Measurements from ENCODE around the gene SOX4. TPM values are rescaled to one million over a fixed set of nuclear protein-coding genes. Genes with fewer than 3 reads are reported as not detected.

Gene SOX4
- polyA plus RNA-seq, 1 of the 3 experiments (the other 2 are of a cell fraction) = 5.5 TPM

- no peak for DNase-seq
- Histone ChIP-seq H4K20me1 (ENCODE audit: insufficient read depth) (no peaks in the 10 kb centered on the region; the same call in 1 of the 2 replicates), H3K79me2 (ENCODE audit: insufficient read depth) (peaks cover 25% of the 10 kb centered on the region), H3K27ac (ENCODE audit: low read depth in 2 of 2, low read length in 1 of 2) (no peak overlapping the region), H3K4me2 (no peak overlapping the region), H3K9ac (no peak overlapping the region), H3K27me3 (ENCODE audit: insufficient read depth) (no peaks in the 10 kb centered on the region), H3K9me2 (no peaks in the 10 kb centered on the region), H3K36me3 (replicated peaks in 1 of 2; ENCODE audit: control insufficient read depth in 1 of 2, insufficient read depth in 2 of 2, low read length in 1 of 2) (peaks cover 0 to 3% of the 10 kb centered on the region in 2 experiments), H3K9me3 (no peaks in the 10 kb centered on the region), H3K4me3 (ENCODE audit: low read depth in 2 of 2, low read length in 1 of 2) (no peak overlapping the region), H3F3A (replicated peaks; ENCODE audit: insufficient read depth) (peaks cover 22% of the 10 kb centered on the region), H2AFZ (ENCODE audit: low read depth) (no peak overlapping the region), H3K4me1 (ENCODE audit: control insufficient read depth in 1 of 2, insufficient read depth in 2 of 2, low read depth in 1 of 2, low read length in 1 of 2) (peaks cover 6 to 11% of the 10 kb centered on the region in 2 experiments; a peak in 3 of 4 replicates)
- TF ChIP-seq TCF12 (IDR thresholded peaks at IDR 0.05) = no peak
- TF ChIP-seq TAF1 (IDR thresholded peaks at IDR 0.05; ENCODE audit: borderline replicate concordance, low read depth, low read length) = no peak
- no peak for TF ChIP-seq NRF1 (IDR thresholded peaks at IDR 0.05; ENCODE audit: low read depth, low read length)
- TF ChIP-seq RXRA (IDR thresholded peaks at IDR 0.05; ENCODE audit: borderline replicate concordance, low read depth) = no peak
- TF ChIP-seq EP300 (IDR thresholded peaks at IDR 0.05; ENCODE audit: borderline replicate concordance in 1 of 2, low read depth in 1 of 2, low read length in 1 of 2) = no peak
- no peak for TF ChIP-seq GABPA (IDR thresholded peaks at IDR 0.05; ENCODE audit: low read depth)
- no peak for TF ChIP-seq MAX (IDR thresholded peaks at IDR 0.05; ENCODE audit: low read depth)
- TF ChIP-seq SIN3A (IDR thresholded peaks at IDR 0.05; ENCODE audit: borderline replicate concordance, low read depth, low read length) = no peak
- TF ChIP-seq GATA2 (CRISPR knock-in tag; IDR thresholded peaks at IDR 0.05) = no peak
- no peak for TF ChIP-seq ELF1 (IDR thresholded peaks at IDR 0.05)
- TF ChIP-seq, protein P1, sequence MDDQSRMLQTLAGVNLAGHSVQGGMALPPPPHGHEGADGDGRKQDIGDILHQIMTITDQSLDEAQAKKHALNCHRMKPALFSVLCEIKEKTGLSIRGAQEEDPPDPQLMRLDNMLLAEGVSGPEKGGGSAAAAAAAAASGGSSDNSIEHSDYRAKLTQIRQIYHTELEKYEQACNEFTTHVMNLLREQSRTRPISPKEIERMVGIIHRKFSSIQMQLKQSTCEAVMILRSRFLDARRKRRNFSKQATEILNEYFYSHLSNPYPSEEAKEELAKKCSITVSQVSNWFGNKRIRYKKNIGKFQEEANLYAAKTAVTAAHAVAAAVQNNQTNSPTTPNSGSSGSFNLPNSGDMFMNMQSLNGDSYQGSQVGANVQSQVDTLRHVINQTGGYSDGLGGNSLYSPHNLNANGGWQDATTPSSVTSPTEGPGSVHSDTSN (IDR thresholded peaks at IDR 0.05) = no peak
- ChIA-PET CTCF (interaction anchor here (0.7 to 3.5 kb wide), 3 partner anchors 147 to 1027 kb away, joined by 3 to 17 read pairs (median 5); no protein-coding TSS in a partner anchor), POLR2A (no interaction called here)
- WGBS (ENCODE audit: low lambda C conversion rate) = 76% methylated on average over 2 of the region's 2 CpGs
These were observed 2.1 kb upstream of the SOX4 start for GRCh38 chr6:21591446-21591845.

DNA sequence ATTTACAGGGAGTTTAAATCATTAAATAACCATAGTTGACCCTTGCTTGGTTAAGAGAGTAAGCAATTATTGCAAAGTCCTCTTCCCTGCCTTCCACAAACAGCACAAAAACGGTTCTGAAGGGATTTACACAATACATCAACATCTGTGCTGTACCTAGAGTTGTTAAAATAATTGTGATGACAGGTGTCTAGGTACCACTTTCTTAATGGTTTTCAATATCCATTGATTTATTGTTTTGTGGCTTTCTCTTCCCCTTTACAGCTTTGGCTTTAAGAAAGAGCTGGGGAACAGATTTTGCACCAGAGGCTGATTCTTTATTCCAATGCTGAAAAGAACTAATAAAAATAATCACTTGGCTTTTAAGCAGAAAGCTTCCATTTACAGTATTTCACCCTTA is 598 bp upstream of the SOX4 start:
- POLR2A ChIA-PET = interaction anchor here (0.5 to 10.5 kb wide), 29 partner anchors 71 to 1854 kb away, joined by 3 to 173 read pairs (median 5); no protein-coding TSS in a partner anchor
- WGBS (ENCODE audit: low lambda C conversion rate) = 6% methylated on average over 1 of the region's 1 CpG
- Histone ChIP-seq H3K36me3 (replicated peaks in 1 of 2; ENCODE audit: control insufficient read depth in 1 of 2, insufficient read depth in 2 of 2, low read length in 1 of 2) (peaks cover 9 to 11% of the 10 kb centered on the region in 2 experiments), H3K4me3 (ENCODE audit: low read depth in 2 of 2, low read length in 1 of 2) (peak overlapping the region; percentile 81 to 95), H3K4me1 (ENCODE audit: control insufficient read depth in 1 of 2, insufficient read depth in 2 of 2, low read depth in 1 of 2, low read length in 1 of 2) (peaks cover 6 to 8% of the 10 kb centered on the region in 2 experiments; a peak in 3 of 4 replicates), H3K27ac (ENCODE audit: low read depth in 2 of 2, low read length in 1 of 2) (peak overlapping the region; percentile 40 to 88; a peak in 3 of 4 replicates), H2AFZ (ENCODE audit: low read depth) (peak overlapping the region; percentile 72; the same call in 1 of the 2 replicates), H3F3A (replicated peaks; ENCODE audit: insufficient read depth) (peaks cover 30% of the 10 kb centered on the region), H4K20me1 (ENCODE audit: insufficient read depth) (peaks cover 4% of the 10 kb centered on the region; the same call in 1 of the 2 replicates), H3K4me2 (peak overlapping the region; percentile 84), H3K79me2 (ENCODE audit: insufficient read depth) (peaks cover 40% of the 10 kb centered on the region), H3K9ac (no peak overlapping the region; the same call in 1 of the 2 replicates), H3K9me3 (no peaks in the 10 kb centered on the region), H3K27me3 (ENCODE audit: insufficient read depth) (no peaks in the 10 kb centered on the region), H3K9me2 (no peaks in the 10 kb centered on the region)
- TF ChIP-seq GATA2 (CRISPR knock-in tag; IDR thresholded peaks at IDR 0.05) (no peak), CTCF (IDR thresholded peaks at IDR 0.05) (no peak), TAF1 (IDR thresholded peaks at IDR 0.05; ENCODE audit: borderline replicate concordance, low read depth, low read length) (no peak), FOSL2 (IDR thresholded peaks at IDR 0.05; ENCODE audit: borderline replicate concordance, low read depth) (no peak), GABPA (IDR thresholded peaks at IDR 0.05; ENCODE audit: low read depth) (no peak), MEF2A (IDR thresholded peaks at IDR 0.05; ENCODE audit: borderline replicate concordance, low read depth) (no peak), YY1 (IDR thresholded peaks at IDR 0.05; ENCODE audit: low read depth) (no peak), FOXM1 (IDR thresholded peaks at IDR 0.05; ENCODE audit: low read depth) (no peak), CHD2 (IDR thresholded peaks at IDR 0.05; ENCODE audit: low read length, partially characterized antibody) (no peak), JUND (IDR thresholded peaks at IDR 0.05) (no peak)
- TF ChIP-seq, protein P2, sequence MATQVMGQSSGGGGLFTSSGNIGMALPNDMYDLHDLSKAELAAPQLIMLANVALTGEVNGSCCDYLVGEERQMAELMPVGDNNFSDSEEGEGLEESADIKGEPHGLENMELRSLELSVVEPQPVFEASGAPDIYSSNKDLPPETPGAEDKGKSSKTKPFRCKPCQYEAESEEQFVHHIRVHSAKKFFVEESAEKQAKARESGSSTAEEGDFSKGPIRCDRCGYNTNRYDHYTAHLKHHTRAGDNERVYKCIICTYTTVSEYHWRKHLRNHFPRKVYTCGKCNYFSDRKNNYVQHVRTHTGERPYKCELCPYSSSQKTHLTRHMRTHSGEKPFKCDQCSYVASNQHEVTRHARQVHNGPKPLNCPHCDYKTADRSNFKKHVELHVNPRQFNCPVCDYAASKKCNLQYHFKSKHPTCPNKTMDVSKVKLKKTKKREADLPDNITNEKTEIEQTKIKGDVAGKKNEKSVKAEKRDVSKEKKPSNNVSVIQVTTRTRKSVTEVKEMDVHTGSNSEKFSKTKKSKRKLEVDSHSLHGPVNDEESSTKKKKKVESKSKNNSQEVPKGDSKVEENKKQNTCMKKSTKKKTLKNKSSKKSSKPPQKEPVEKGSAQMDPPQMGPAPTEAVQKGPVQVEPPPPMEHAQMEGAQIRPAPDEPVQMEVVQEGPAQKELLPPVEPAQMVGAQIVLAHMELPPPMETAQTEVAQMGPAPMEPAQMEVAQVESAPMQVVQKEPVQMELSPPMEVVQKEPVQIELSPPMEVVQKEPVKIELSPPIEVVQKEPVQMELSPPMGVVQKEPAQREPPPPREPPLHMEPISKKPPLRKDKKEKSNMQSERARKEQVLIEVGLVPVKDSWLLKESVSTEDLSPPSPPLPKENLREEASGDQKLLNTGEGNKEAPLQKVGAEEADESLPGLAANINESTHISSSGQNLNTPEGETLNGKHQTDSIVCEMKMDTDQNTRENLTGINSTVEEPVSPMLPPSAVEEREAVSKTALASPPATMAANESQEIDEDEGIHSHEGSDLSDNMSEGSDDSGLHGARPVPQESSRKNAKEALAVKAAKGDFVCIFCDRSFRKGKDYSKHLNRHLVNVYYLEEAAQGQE (IDR thresholded peaks at IDR 0.05; ENCODE audit: low read depth, low read length) = no peak
- TF ChIP-seq, protein P3, sequence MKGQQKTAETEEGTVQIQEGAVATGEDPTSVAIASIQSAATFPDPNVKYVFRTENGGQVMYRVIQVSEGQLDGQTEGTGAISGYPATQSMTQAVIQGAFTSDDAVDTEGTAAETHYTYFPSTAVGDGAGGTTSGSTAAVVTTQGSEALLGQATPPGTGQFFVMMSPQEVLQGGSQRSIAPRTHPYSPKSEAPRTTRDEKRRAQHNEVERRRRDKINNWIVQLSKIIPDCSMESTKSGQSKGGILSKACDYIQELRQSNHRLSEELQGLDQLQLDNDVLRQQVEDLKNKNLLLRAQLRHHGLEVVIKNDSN (IDR thresholded peaks at IDR 0.05; ENCODE audit: borderline replicate concordance, low read depth) = no peak
- no peak for DNase-seq
- CTCF ChIA-PET = interaction anchor here (0.8 to 7.3 kb wide), 8 partner anchors 71 to 1853 kb away, joined by 3 to 64 read pairs (median 5); no protein-coding TSS in a partner anchor
